NCI-H2029 (cell line): ENCODE measurements around the gene AP1G1.
"Not testable (repeated sequence)": the region's sequence is repeated elsewhere in the genome, so short reads cannot be mapped to it uniquely, and the experiment has no call there.

Experiments
- DNase-seq: peaks from one replicate; lab custom pipeline; 2025; lab: John Stamatoyannopoulos, UW

AP1G1 gene

GRCh38 chr16:71700831-71701230 is 107.8 kb downstream of the AP1G1 start:
- DNase-seq: no peak

- DNase-seq: no peak
Observed at GRCh38 chr16:71698491-71698890, 110.1 kb downstream of the AP1G1 start.

- no peak for DNase-seq
Observed at GRCh38 chr16:71693164-71693563, 115.5 kb downstream of the AP1G1 start.

GRCh38 chr16:71689901-71690300 is 118.7 kb downstream of the AP1G1 start:
- DNase-seq: no peak

GRCh38 chr16:71687861-71688260 is 120.8 kb downstream of the AP1G1 start:
- no peak for DNase-seq

GRCh38 chr16:71684280-71684679 is 124.4 kb downstream of the AP1G1 start:
- not testable (repeated sequence) for DNase-seq

DNA sequence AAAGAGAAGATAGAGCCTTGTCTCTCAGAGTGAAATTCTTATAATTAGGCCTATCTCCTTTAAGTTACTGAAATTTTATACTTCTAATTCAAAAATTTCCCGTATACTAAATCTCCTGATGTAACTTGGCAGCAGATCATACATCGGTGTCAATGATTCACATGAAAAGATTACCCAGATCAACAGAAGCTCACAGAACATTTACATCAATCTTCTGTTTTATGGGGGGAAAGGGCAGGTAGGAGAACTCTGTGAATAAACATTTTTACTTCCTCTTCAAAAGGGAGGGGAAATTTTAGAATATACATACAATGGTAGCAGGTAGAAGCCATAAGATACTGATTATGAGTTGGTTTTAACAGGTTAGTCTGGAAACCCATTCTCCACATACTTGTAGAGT is 127.3 kb downstream of the AP1G1 start:
- no peak for DNase-seq
